Endothelial cell (in vitro differentiated cells): ENCODE data around the gene SSNA1. TPM values are rescaled to one million over a fixed set of nuclear protein-coding genes. Genes with fewer than 3 reads are reported as not detected.

Experiments used
- DNase-seq: peaks from one replicate; pipeline ENCODE4 v3.0.0; 2021; ENCODE audit warnings: low spot score
- H3K27ac Mint-ChIP-seq: one replicate; pipeline ENCODE4 v1.8.0; 2021; ENCODE audit warnings: mixed read lengths, inconsistent platforms; ENCODE audit not compliant: unreplicated experiment
- H3K27me3 Mint-ChIP-seq: one replicate; pipeline ENCODE4 v1.8.0; 2021; ENCODE audit warnings: mild to moderate bottlenecking, moderate library complexity, mixed read lengths, inconsistent platforms; ENCODE audit not compliant: unreplicated experiment
- H3K36me3 Mint-ChIP-seq: one replicate; pipeline ENCODE4 v1.8.0; 2021; ENCODE audit warnings: mild to moderate bottlenecking, low read depth, mixed read lengths, inconsistent platforms; ENCODE audit not compliant: unreplicated experiment
- H3K4me1 Mint-ChIP-seq: one replicate; pipeline ENCODE4 v1.8.0; 2021; ENCODE audit warnings: mild to moderate bottlenecking, mixed read lengths, inconsistent platforms; ENCODE audit not compliant: unreplicated experiment
- H3K4me3 Mint-ChIP-seq: one replicate; pipeline ENCODE4 v1.8.0; 2021; ENCODE audit warnings: mild to moderate bottlenecking, mixed read lengths, inconsistent platforms; ENCODE audit not compliant: unreplicated experiment
- H3K9me3 Mint-ChIP-seq: one replicate; pipeline ENCODE4 v1.8.0; 2021; ENCODE audit warnings: mixed read lengths, inconsistent platforms; ENCODE audit not compliant: unreplicated experiment
- total RNA-seq: library from RNA; stranded (reverse); fragmentation: NEBNext Ultra II Directional; extraction: Animal tissue kit (Norgen Biotek cat#: 25700); gene quantifications from one replicate; pipeline ENCODE4 v1.2.1, GENCODE V29; 2021; ENCODE audit not compliant: unreplicated experiment
- TF ChIP-seq, protein P1 (sequence below): fragments of 200-600 bp; sonication (generic); IDR thresholded peaks from one replicate; pipeline ENCODE4 v1.5.0; 2021; ENCODE audit warnings: antibody characterized with exemption; ENCODE audit not compliant: unreplicated experiment

Gene SSNA1
- total RNA-seq, 1 donor from 2014 or later, result 53.8 TPM

DNA sequence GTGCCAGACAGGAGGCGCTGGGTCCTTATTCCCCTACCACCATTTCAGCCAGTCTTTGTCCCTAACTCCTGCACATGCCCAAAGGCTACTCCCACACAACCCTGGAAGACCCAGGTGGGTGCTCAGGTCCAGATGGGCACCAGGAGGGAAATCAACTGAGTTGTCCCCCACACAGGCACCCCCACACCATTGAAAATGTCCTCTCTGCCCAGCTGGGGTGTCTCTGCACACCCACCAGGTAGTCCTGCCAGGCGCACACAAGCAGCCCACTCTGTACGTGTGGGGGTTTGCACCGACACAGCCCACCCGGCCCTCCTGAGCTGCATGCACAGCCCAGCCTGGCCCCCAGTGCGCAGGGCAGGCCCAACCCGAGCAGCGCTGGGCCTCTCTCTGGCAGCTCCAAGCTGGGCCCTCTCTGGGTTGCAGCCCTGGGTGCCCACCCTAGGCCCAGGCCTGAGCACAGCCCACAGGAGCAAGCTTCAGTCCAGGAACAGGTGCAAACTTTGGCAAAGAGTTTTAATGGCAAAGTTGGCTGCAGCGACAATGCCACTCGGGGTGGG lies 31.4 kb downstream of the SSNA1 start:
- no peaks in the 10 kb centered on the region for H3K9me3 Mint-ChIP-seq
- H3K36me3 Mint-ChIP-seq, result no peaks in the 10 kb centered on the region

DNA sequence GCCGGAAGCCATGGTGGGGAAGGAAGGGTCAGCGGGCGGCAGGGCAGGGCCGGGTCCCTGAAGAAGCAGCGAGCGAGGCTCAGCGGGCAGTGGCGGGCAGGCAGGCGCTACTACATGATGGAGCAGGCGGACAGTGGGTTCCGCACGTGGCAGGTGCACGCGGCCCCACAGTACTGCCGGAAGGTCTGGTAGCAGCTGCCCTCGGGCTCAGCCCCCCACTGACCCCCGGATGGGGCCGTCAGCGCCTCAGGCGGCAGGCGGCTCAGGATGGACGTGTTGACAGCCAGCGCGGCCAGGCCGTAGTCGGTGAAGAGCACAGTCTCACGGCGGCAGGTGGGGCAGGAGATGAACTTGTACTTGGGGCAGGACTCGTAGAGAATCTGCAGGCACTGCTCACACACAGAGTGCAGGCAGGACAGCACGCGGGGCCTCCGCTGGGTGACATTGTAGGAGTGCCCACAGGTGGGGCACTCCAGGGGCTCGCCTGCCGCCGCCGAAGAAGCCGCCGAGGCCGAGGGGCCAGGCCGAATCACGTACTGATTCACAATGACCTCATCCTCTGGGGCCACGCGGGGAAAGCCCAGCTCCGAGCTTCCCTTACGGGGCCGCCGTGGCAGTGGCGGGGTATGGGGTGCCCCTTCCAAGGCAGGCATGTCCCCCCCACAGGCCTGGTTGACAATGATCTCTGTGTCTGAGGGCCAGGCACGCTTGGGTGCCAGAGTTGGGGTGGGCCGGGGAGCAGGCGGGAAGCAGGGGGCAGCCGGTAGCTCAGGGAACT lies 32.0 kb downstream of the SSNA1 start:
- no peak for DNase-seq
- no peaks in the 10 kb centered on the region for H3K36me3 Mint-ChIP-seq
- H3K27ac Mint-ChIP-seq, result no peak overlapping the region
- TF ChIP-seq, protein P1, sequence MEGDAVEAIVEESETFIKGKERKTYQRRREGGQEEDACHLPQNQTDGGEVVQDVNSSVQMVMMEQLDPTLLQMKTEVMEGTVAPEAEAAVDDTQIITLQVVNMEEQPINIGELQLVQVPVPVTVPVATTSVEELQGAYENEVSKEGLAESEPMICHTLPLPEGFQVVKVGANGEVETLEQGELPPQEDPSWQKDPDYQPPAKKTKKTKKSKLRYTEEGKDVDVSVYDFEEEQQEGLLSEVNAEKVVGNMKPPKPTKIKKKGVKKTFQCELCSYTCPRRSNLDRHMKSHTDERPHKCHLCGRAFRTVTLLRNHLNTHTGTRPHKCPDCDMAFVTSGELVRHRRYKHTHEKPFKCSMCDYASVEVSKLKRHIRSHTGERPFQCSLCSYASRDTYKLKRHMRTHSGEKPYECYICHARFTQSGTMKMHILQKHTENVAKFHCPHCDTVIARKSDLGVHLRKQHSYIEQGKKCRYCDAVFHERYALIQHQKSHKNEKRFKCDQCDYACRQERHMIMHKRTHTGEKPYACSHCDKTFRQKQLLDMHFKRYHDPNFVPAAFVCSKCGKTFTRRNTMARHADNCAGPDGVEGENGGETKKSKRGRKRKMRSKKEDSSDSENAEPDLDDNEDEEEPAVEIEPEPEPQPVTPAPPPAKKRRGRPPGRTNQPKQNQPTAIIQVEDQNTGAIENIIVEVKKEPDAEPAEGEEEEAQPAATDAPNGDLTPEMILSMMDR, result no peak
- H3K4me3 Mint-ChIP-seq, result no peak overlapping the region
- H3K9me3 Mint-ChIP-seq, result no peaks in the 10 kb centered on the region
- H3K4me1 Mint-ChIP-seq, result no peaks in the 10 kb centered on the region
- peaks cover 8% of the 10 kb centered on the region for H3K27me3 Mint-ChIP-seq

More for the DNA sequence above, 31.4 kb downstream of the SSNA1 start:
- TF ChIP-seq, protein P1, result no peak
- no peaks in the 10 kb centered on the region for H3K4me1 Mint-ChIP-seq
- no peak overlapping the region for H3K27ac Mint-ChIP-seq
- no peak for DNase-seq
- peaks cover 5% of the 10 kb centered on the region for H3K27me3 Mint-ChIP-seq
- no peak overlapping the region for H3K4me3 Mint-ChIP-seq

DNA sequence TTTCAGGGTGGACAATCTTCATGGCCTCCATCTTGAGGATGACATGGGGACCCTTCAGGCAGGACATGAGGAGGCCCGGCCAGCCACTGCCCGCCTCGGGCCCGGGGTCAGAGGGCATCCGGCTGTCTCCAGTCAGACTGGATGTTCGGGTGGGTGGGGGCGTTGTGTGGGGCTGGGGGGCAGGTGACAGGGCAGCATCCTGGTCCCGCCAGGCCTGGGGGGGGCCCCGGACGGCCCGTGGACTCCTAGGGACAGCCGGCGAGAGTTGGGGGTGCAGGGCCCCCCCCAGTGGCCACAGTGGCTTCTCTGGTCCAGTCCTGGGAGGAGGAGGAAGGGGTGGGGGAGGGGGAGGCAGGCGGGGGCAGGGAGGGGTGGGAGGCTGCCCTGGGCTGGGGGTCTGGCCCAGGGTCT lies 32.6 kb downstream of the SSNA1 start:
- Mint-ChIP-seq H3K4me3 (no peak overlapping the region), H3K9me3 (no peaks in the 10 kb centered on the region), H3K4me1 (no peaks in the 10 kb centered on the region), H3K27me3 (peaks cover 8% of the 10 kb centered on the region), H3K36me3 (no peaks in the 10 kb centered on the region), H3K27ac (no peak overlapping the region)
- DNase-seq, result no peak
- TF ChIP-seq, protein P1, result no peak

DNA sequence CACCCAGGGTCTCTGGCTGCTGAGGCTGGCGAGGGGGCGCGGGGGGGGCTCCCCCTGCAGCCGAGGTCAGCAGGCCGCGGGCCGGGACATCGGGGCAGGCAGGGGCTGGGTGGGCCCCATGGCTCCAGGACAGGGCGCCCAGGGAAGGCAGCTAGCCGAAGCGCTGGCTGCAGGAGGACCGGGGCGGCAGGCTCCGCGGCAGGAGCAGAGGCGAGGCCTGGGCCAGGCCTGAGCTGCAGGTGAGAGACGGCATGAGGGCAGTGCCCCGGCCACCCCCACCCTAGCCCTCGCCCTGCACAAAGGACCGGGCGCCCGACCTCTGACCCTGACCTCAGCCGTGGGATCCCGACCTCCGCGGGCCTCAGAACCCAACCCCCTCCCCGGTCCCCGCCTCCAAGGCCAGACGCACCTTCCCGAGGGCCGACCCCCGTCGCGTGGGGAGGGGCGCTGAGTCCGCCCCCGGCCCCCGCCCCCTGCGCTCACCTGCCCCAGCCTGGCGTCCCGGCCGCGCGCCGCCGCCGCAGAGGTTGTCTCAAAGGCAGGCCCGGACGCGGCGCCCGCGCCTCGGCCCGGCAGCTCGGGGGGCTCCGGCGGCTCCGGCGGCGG lies 33.1 kb downstream of the SSNA1 start:
- Mint-ChIP-seq H3K36me3 (no peaks in the 10 kb centered on the region), H3K9me3 (no peaks in the 10 kb centered on the region), H3K4me1 (no peaks in the 10 kb centered on the region), H3K4me3 (no peak overlapping the region), H3K27ac (no peak overlapping the region), H3K27me3 (peaks cover 12% of the 10 kb centered on the region)
- TF ChIP-seq, protein P1, result no peak
- DNase-seq, result no peak
